IMR-90 (cell line): Measurements from ENCODE around the gene NDUFB11. TPM values are rescaled to one million over a fixed set of nuclear protein-coding genes. Genes with fewer than 3 reads are reported as not detected.

Experiments used
- ATAC-seq: fragments of 200-7000 bp; cut with Tn5 transposase; 2 replicates; pipeline ENCODE4 v1.9.1; 2020; ENCODE audit warnings: low read depth, mild to moderate bottlenecking, moderate library complexity
- BruUV-seq: library from RNA; stranded (reverse); fragments of 400-500 nt; replicated peaks from 2 replicates; lab custom pipeline; 2021; lab: Mats Ljungman, UMichigan
- CTCF ChIA-PET: fragments of 300-600 bp; formaldehyde crosslinking; extraction: SDS; loops from one replicate; lab custom pipeline; 2021; ENCODE audit warnings: antibody characterized with exemption; lab: Yijun Ruan, JAX
- POLR2A ChIA-PET: fragments of 300-600 bp; sonication (Branson Sonifier 250); formaldehyde crosslinking; loops from one replicate; lab custom pipeline; 2022; ENCODE audit warnings: antibody characterized with exemption; ENCODE audit not compliant: unreplicated experiment; lab: Charles Lee
- DNase-seq: peaks from one replicate; pipeline ENCODE4 v3.0.0; 2013
- H2AFZ ChIP-seq: replicated peaks from 2 replicates; pipeline ENCODE3; 2013; ENCODE audit warnings: low read length, mild to moderate bottlenecking; ENCODE audit not compliant: poor library complexity
- H2AK5ac ChIP-seq: 2 replicates; pipeline ENCODE4 v1.6.1; 2013; ENCODE audit warnings: low read depth, low read length, inconsistent platforms
- H2AK9ac ChIP-seq: replicated peaks from 2 replicates; pipeline ENCODE3; 2013; ENCODE audit warnings: mild to moderate bottlenecking, low read depth, low read length, moderate library complexity; ENCODE audit not compliant: poor library complexity
- H2BK120ac ChIP-seq: 2 replicates; pipeline ENCODE4 v1.6.1; 2013; ENCODE audit warnings: low read depth, low read length, inconsistent platforms
- H2BK15ac ChIP-seq: 3 replicates; pipeline ENCODE4 v1.6.1; 2013; ENCODE audit warnings: low read depth, low read length, inconsistent platforms
- H2BK20ac ChIP-seq: 2 replicates; pipeline ENCODE4 v1.6.1; 2013; ENCODE audit warnings: low read depth, mild to moderate bottlenecking, inconsistent platforms, low read length, moderate library complexity
- H2BK5ac ChIP-seq: 2 replicates; pipeline ENCODE4 v1.6.1; 2013; ENCODE audit warnings: mild to moderate bottlenecking, low read depth, low read length, inconsistent platforms; ENCODE audit not compliant: poor library complexity, severe bottlenecking
- H3K14ac ChIP-seq: replicated peaks from 2 replicates; pipeline ENCODE4 v1.6.1; 2013; ENCODE audit warnings: low read depth, low read length, inconsistent platforms
- H3K18ac ChIP-seq: 2 replicates; pipeline ENCODE4 v1.6.1; 2013; ENCODE audit warnings: low read depth, low read length, control low read depth
- H3K23ac ChIP-seq: 2 replicates; pipeline ENCODE4 v1.6.1; 2013; ENCODE audit warnings: low read depth, low read length, inconsistent platforms
- H3K27ac ChIP-seq: 2 replicates; pipeline ENCODE4 v1.5.1; 2013; ENCODE audit warnings: mild to moderate bottlenecking, control low read depth, low read length; ENCODE audit not compliant: insufficient read depth
- H3K27me3 ChIP-seq: 2 replicates; pipeline ENCODE4 v1.6.1; 2013; ENCODE audit warnings: low read length; ENCODE audit not compliant: control insufficient read depth, insufficient read depth
- H3K36me3 ChIP-seq: 2 replicates; pipeline ENCODE4 v1.6.1; 2013; ENCODE audit warnings: low read length, mixed read lengths; ENCODE audit not compliant: control insufficient read depth, insufficient read depth
- H3K4ac ChIP-seq: 2 replicates; pipeline ENCODE4 v1.6.1; 2013; ENCODE audit warnings: low read depth, low read length, inconsistent platforms
- H3K4me1 ChIP-seq: 2 replicates; pipeline ENCODE4 v1.6.1; 2013; ENCODE audit warnings: low read length, mixed read lengths; ENCODE audit not compliant: control insufficient read depth, insufficient read depth
- H3K4me2 ChIP-seq: 2 replicates; pipeline ENCODE4 v1.6.1; 2013; ENCODE audit warnings: low read depth, mild to moderate bottlenecking, control low read depth, low read length, moderate library complexity
- H3K4me3 ChIP-seq: 2 replicates; pipeline ENCODE4 v1.5.1; 2013; ENCODE audit warnings: low read depth, mild to moderate bottlenecking, control low read depth, low read length, moderate library complexity; ENCODE audit not compliant: insufficient read depth
- H3K56ac ChIP-seq: 2 replicates; pipeline ENCODE4 v1.6.1; 2013; ENCODE audit warnings: low read length, inconsistent platforms; ENCODE audit not compliant: insufficient read depth; ENCODE audit errors: extremely low read depth
- H3K79me1 ChIP-seq, 2 experiments: 2 replicates each; pipeline ENCODE4 v1.6.1; 2013; ENCODE audit warnings: low read length in 2 of 2, inconsistent platforms in 1 of 2, low read depth in 1 of 2
- H3K9ac ChIP-seq: 2 replicates; pipeline ENCODE4 v1.6.1; 2013; ENCODE audit warnings: low read depth, low read length, control low read depth
- H3K9me1 ChIP-seq: 2 replicates; pipeline ENCODE4 v1.6.1; 2013; ENCODE audit warnings: low read length, inconsistent platforms; ENCODE audit not compliant: insufficient read depth
- H3K9me3 ChIP-seq: 2 replicates; pipeline ENCODE4 v1.6.1; 2013; ENCODE audit warnings: low read length; ENCODE audit not compliant: control insufficient read depth, insufficient read depth
- H4K20me1 ChIP-seq: 2 replicates; pipeline ENCODE4 v1.6.1; 2013; ENCODE audit warnings: low read length, inconsistent platforms; ENCODE audit not compliant: insufficient read depth
- H4K5ac ChIP-seq: 2 replicates; pipeline ENCODE4 v1.6.1; 2013; ENCODE audit warnings: mild to moderate bottlenecking, low read depth, low read length, control low read depth
- H4K8ac ChIP-seq, 2 experiments: 2 replicates each; pipeline ENCODE4 v1.6.1; 2013; ENCODE audit warnings: low read depth in 2 of 2, low read length in 2 of 2, control low read depth in 1 of 2, inconsistent platforms in 1 of 2
- H4K91ac ChIP-seq: 2 replicates; pipeline ENCODE4 v1.6.1; 2013; ENCODE audit warnings: low read depth, low read length, inconsistent platforms; ENCODE audit not compliant: insufficient read depth
- BHLHE40 ChIP-seq: fragments of 150-350 bp; IDR thresholded peaks from 2 replicates; pipeline ENCODE4 v1.6.1; 2016; ENCODE audit warnings: mild to moderate bottlenecking, low read depth, low read length
- CHD1 ChIP-seq: IDR thresholded peaks from 2 replicates; pipeline ENCODE4 v1.6.1; 2012; ENCODE audit warnings: low read depth, low read length, improper control_type of control experiment
- ELK1 ChIP-seq: fragments of 150-350 bp; IDR thresholded peaks from 2 replicates; pipeline ENCODE4 v1.6.1; 2016; ENCODE audit warnings: low read depth, mild to moderate bottlenecking, low read length, moderate library complexity, borderline replicate concordance
- FOS ChIP-seq: fragments of 150-350 bp; IDR thresholded peaks from 2 replicates; pipeline ENCODE4 v1.6.1; 2016; ENCODE audit warnings: low read depth, low read length
- MAFK ChIP-seq: IDR thresholded peaks from 2 replicates; pipeline ENCODE4 v1.6.1; 2012; ENCODE audit warnings: low read depth, low read length, improper control_type of control experiment
- MAZ ChIP-seq: IDR thresholded peaks from 2 replicates; pipeline ENCODE4 v1.6.1; 2012; ENCODE audit warnings: low read depth, mild to moderate bottlenecking, low read length, improper control_type of control experiment, moderate library complexity, borderline replicate concordance
- MXI1 ChIP-seq: IDR thresholded peaks from 2 replicates; pipeline ENCODE4 v1.6.1; 2012; ENCODE audit warnings: low read depth, mild to moderate bottlenecking, low read length, moderate library complexity, borderline replicate concordance
- RAD21 ChIP-seq: IDR thresholded peaks from 2 replicates; pipeline ENCODE4 v1.6.1; 2012; ENCODE audit warnings: low read length, improper control_type of control experiment
- RCOR1 ChIP-seq: IDR thresholded peaks from 2 replicates; pipeline ENCODE4 v1.6.1; 2012; ENCODE audit warnings: mild to moderate bottlenecking, low read length, improper control_type of control experiment; ENCODE audit not compliant: insufficient replicate concordance
- RFX5 ChIP-seq: IDR thresholded peaks from 2 replicates; pipeline ENCODE4 v1.8.0; 2012; ENCODE audit warnings: low read depth, mild to moderate bottlenecking, low read length, moderate library complexity
- SMC3 ChIP-seq: fragments of 150-350 bp; IDR thresholded peaks from 2 replicates; pipeline ENCODE4 v1.6.1; 2016; ENCODE audit warnings: low read depth, mild to moderate bottlenecking, antibody characterized with exemption, low read length, moderate library complexity
- WGBS, 2 experiments: methylation state at CpG; one replicate each; pipeline versions ENCODE4 v1.1.5 to v1.1.7; 2013; ENCODE audit warnings: missing lambda C conversion rate in 2 of 2; ENCODE audit not compliant: insufficient read length in 1 of 2; ENCODE audit errors: extremely low coverage in 2 of 2; 5-methylcytosine and 5-hydroxymethylcytosine counted together
- dilution Hi-C: fragments of 300-500 bp; cut with HindIII; formaldehyde crosslinking; loops from one replicate; pipeline ENCODE4 v1.14.3; 2018; ENCODE audit warnings: low sequenced_read_pairs; ENCODE audit not compliant: unreplicated experiment
- in situ Hi-C: fragments of 300-500 bp; cut with MboI; formaldehyde crosslinking; loops from 3 replicates; pipeline ENCODE4 v1.14.3; 2019; ENCODE audit warnings: low sequenced_read_pairs, inconsistent platforms, mixed read lengths
- intact Hi-C: fragments of 100-400 bp; cut with micrococcal nuclease; formaldehyde crosslinking; loops from 2 replicates; pipeline ENCODE4 v1.10.0; 2022
- polyA plus RNA-seq, 3 experiments: library from polyadenylated mRNA; depleted of rRNA; stranded (reverse); fragments of >200 nt; gene quantifications; 2 replicates each; pipeline ENCODE4 v1.2.3, GENCODE V29; 2012; ENCODE audit warnings: low replicate concordance in 1 of 3
- total RNA-seq: library from RNA; depleted of rRNA; stranded (reverse); fragments of >200 nt; gene quantifications from 2 replicates; pipeline ENCODE4 v1.2.3, GENCODE V29; 2012
- TF ChIP-seq, protein P1 (sequence below): conservative IDR thresholded peaks from 2 replicates; pipeline ENCODE4 v1.5.1; 2012; ENCODE audit warnings: mild to moderate bottlenecking, low read depth, low read length, improper control_type of control experiment

Gene NDUFB11
- total and polyA plus RNA-seq, 2 of the 4 experiments (the other 2 are of a cell fraction), result 17.0 to 58.3 TPM

DNA sequence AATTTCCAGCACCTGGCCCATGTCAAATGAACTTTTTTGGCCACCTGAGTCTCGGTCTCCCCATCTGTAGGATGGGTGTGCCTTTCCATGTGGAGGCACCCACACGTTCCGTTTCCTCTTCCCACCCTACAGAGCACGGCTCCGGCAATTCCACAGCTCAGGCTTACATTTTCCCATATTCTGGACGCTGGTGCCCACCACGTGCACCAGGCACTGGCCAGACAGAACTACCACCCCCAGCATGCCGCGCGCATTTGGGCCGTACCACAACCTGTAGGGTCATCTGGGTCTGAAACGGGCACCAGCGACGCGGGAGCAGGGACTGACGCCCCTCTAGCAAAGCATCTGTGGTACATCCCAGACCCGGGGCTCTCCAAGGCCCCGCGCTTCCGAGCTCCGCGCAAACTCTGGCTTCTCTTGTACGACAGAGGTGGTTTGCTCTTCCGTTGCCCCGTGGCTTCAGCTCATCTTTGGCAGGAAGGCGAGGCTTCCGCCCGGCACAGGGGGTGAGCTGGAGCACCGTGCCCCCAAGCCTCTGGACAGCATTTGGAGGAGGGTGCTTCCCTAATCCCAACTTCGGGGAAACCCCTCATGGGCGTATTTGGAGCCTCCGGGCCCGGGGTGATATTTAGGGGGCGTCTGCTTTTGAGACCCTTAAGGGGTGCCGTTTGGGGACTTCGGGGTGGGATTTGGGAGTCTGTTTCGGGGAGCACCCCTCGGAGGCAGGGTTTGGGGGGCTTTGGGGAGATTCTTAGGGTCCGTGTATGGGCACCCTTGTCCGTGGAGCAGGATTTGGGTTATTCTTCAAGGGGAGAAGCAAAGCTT lies 46.2 kb upstream of the NDUFB11 start (continued):
- TF ChIP-seq SMC3, result no peak

DNA sequence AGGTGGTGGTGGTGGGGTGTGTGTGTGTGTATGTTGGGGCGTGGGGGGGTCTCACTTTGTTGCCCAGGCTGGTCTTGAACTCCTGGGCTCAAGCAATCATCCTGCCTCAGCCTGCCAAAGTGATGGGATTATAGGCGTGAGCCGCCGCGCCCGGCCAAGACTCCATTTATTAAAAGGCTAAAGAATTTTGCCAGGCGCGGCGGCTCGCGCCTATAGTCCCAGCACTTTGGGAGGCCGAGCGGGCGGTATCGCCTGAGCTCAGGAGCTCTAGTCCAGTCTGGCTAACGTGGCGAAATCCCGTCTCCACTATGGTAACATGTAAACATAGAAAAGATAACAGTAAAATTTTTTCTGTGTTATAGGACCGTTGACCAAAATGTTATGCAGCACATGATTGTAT lies 45.4 kb upstream of the NDUFB11 start:
- CTCF ChIA-PET, result no interaction called here
- peaks cover 9% of the 10 kb centered on the region; the same call in 1 of the 2 replicates for H4K20me1 ChIP-seq
- dilution Hi-C loops, result no loop called here
- H3K4me3 ChIP-seq, result no peak overlapping the region
- H3K36me3 ChIP-seq, result peaks cover 7% of the 10 kb centered on the region; the same call in 1 of the 2 replicates
- intact Hi-C loops, result loop anchor here (5.0 kb wide), 2 partner anchors 292 to 452 kb away; partner anchors contain the start of gene ZNF41
- H3K14ac ChIP-seq, result no peak overlapping the region
- H4K5ac ChIP-seq, result no peak overlapping the region
- in situ Hi-C loops, result loop anchor here (10.0 kb wide), 2 partner anchors 195 to 335 kb away; no protein-coding TSS in a partner anchor
- H2AFZ ChIP-seq, result no peak overlapping the region
- no peak overlapping the region for H2BK5ac ChIP-seq
- H2AK9ac ChIP-seq, result no peak overlapping the region
- POLR2A ChIA-PET, result no interaction called here
- peaks cover 2% of the 10 kb centered on the region; the same call in 1 of the 2 replicates for H3K27me3 ChIP-seq
- H2BK15ac ChIP-seq, result no peak overlapping the region
- ATAC-seq (no peak), DNase-seq (no peak)
- no peak overlapping the region for H2BK20ac ChIP-seq
- no peak overlapping the region for H4K91ac ChIP-seq
- H3K27ac ChIP-seq, result no peak overlapping the region
- H3K9me3 ChIP-seq, result no peaks in the 10 kb centered on the region
- no peak overlapping the region for H3K23ac ChIP-seq
- H3K18ac ChIP-seq, result no peak overlapping the region
- H3K9ac ChIP-seq, result no peak overlapping the region
- WGBS, 2 experiments, result no CpG with 5 or more reads among the region's 19 CpGs
- no peak overlapping the region for H3K56ac ChIP-seq
- no peak overlapping the region for H3K4ac ChIP-seq
- no peak overlapping the region for H2BK120ac ChIP-seq
- H3K4me2 ChIP-seq, result no peak overlapping the region
- no TSS peak for BruUV-seq
- H3K9me1 ChIP-seq, result no peaks in the 10 kb centered on the region
- H4K8ac ChIP-seq, result no peak overlapping the region
- H3K4me1 ChIP-seq, result peaks cover 2% of the 10 kb centered on the region
- H2AK5ac ChIP-seq, result no peak overlapping the region
- H3K79me1 ChIP-seq, result peaks cover 5 to 21% of the 10 kb centered on the region in 2 experiments
- TF ChIP-seq CHD1, result no peak
- TF ChIP-seq, protein P1, sequence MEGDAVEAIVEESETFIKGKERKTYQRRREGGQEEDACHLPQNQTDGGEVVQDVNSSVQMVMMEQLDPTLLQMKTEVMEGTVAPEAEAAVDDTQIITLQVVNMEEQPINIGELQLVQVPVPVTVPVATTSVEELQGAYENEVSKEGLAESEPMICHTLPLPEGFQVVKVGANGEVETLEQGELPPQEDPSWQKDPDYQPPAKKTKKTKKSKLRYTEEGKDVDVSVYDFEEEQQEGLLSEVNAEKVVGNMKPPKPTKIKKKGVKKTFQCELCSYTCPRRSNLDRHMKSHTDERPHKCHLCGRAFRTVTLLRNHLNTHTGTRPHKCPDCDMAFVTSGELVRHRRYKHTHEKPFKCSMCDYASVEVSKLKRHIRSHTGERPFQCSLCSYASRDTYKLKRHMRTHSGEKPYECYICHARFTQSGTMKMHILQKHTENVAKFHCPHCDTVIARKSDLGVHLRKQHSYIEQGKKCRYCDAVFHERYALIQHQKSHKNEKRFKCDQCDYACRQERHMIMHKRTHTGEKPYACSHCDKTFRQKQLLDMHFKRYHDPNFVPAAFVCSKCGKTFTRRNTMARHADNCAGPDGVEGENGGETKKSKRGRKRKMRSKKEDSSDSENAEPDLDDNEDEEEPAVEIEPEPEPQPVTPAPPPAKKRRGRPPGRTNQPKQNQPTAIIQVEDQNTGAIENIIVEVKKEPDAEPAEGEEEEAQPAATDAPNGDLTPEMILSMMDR, result no peak
- no peak for TF ChIP-seq MXI1
- no peak for TF ChIP-seq SMC3
- no peak for TF ChIP-seq MAZ
- TF ChIP-seq RCOR1, result no peak
- TF ChIP-seq RAD21, result no peak
- no peak for TF ChIP-seq MAFK
- no peak for TF ChIP-seq RFX5
- TF ChIP-seq BHLHE40, result no peak
- TF ChIP-seq FOS, result no peak
- no peak for TF ChIP-seq ELK1
